ENCODE measurements around the gene ZDHHC18.

ZDHHC18 gene

GRCh38 chr1:26826261-26827105 is at the start of gene ZDHHC18:
Gene ZDHHC18, plus strand, starts transcription at chr1:26826688. Its CDS starts 117 bp downstream, at chr1:26826805.
- peak within 1 kb of the TSS; percentile 84 for H3K27ac ChIP-seq (ENCODE audit: low read depth, low read length)
- peak within 1 kb of the TSS; percentile 91 for H3K4me3 ChIP-seq (ENCODE audit: low read length)
- H3K9ac ChIP-seq (ENCODE audit: low read length), result peak within 1 kb of the TSS; percentile 88
- peaks cover 5% of the 10 kb centered on the region for H3K36me3 ChIP-seq (ENCODE audit: control insufficient read depth, insufficient read depth, low read length)
- H3K27me3 ChIP-seq (ENCODE audit: control insufficient read depth, insufficient read depth, low read length), result no peaks in the 10 kb centered on the region
- H3K4me1 ChIP-seq (ENCODE audit: control insufficient read depth, insufficient read depth, low read length), result peaks cover 4% of the 10 kb centered on the region

GRCh38 chr1:26779098-26779668 is 47.3 kb upstream of the ZDHHC18 start:
- H3K36me3 ChIP-seq (ENCODE audit: control insufficient read depth, insufficient read depth, low read length), result peaks cover 43% of the 10 kb centered on the region
- no peak overlapping the region for H3K4me3 ChIP-seq (ENCODE audit: low read length)
- H3K27ac ChIP-seq (ENCODE audit: low read depth, low read length), result no peak overlapping the region
- H3K4me1 ChIP-seq (ENCODE audit: control insufficient read depth, insufficient read depth, low read length), result peaks cover 13% of the 10 kb centered on the region
- no peak overlapping the region for H3K9ac ChIP-seq (ENCODE audit: low read length)
- H3K27me3 ChIP-seq (ENCODE audit: control insufficient read depth, insufficient read depth, low read length), result no peaks in the 10 kb centered on the region

GRCh38 chr1:26780344-26780957 is 46.0 kb upstream of the ZDHHC18 start:
- Histone ChIP-seq H3K36me3 (ENCODE audit: control insufficient read depth, insufficient read depth, low read length) (peaks cover 30% of the 10 kb centered on the region), H3K4me1 (ENCODE audit: control insufficient read depth, insufficient read depth, low read length) (peaks cover 11% of the 10 kb centered on the region), H3K9ac (ENCODE audit: low read length) (no peak overlapping the region), H3K4me3 (ENCODE audit: low read length) (no peak overlapping the region), H3K27me3 (ENCODE audit: control insufficient read depth, insufficient read depth, low read length) (no peaks in the 10 kb centered on the region), H3K27ac (ENCODE audit: low read depth, low read length) (no peak overlapping the region)

- Histone ChIP-seq H3K9ac (ENCODE audit: low read length) (no peak overlapping the region), H3K4me1 (ENCODE audit: control insufficient read depth, insufficient read depth, low read length) (peaks cover 14% of the 10 kb centered on the region), H3K4me3 (ENCODE audit: low read length) (no peak overlapping the region), H3K27me3 (ENCODE audit: control insufficient read depth, insufficient read depth, low read length) (no peaks in the 10 kb centered on the region), H3K27ac (ENCODE audit: low read depth, low read length) (no peak overlapping the region), H3K36me3 (ENCODE audit: control insufficient read depth, insufficient read depth, low read length) (peaks cover 28% of the 10 kb centered on the region)
These were observed 45.2 kb upstream of the ZDHHC18 start for GRCh38 chr1:26781206-26781825.

GRCh38 chr1:26782521-26783212 is 43.8 kb upstream of the ZDHHC18 start:
- no peaks in the 10 kb centered on the region for H3K27me3 ChIP-seq (ENCODE audit: control insufficient read depth, insufficient read depth, low read length)
- no peak overlapping the region for H3K9ac ChIP-seq (ENCODE audit: low read length)
- no peak overlapping the region for H3K4me3 ChIP-seq (ENCODE audit: low read length)
- H3K36me3 ChIP-seq (ENCODE audit: control insufficient read depth, insufficient read depth, low read length), result peaks cover 25% of the 10 kb centered on the region
- no peak overlapping the region for H3K27ac ChIP-seq (ENCODE audit: low read depth, low read length)
- H3K4me1 ChIP-seq (ENCODE audit: control insufficient read depth, insufficient read depth, low read length), result peaks cover 23% of the 10 kb centered on the region

GRCh38 chr1:26783646-26784022 is 42.9 kb upstream of the ZDHHC18 start:
- Histone ChIP-seq H3K4me3 (ENCODE audit: low read length) (no peak overlapping the region), H3K4me1 (ENCODE audit: control insufficient read depth, insufficient read depth, low read length) (peaks cover 23% of the 10 kb centered on the region), H3K36me3 (ENCODE audit: control insufficient read depth, insufficient read depth, low read length) (peaks cover 19% of the 10 kb centered on the region), H3K9ac (ENCODE audit: low read length) (no peak overlapping the region), H3K27ac (ENCODE audit: low read depth, low read length) (no peak overlapping the region), H3K27me3 (ENCODE audit: control insufficient read depth, insufficient read depth, low read length) (no peaks in the 10 kb centered on the region)

GRCh38 chr1:26784023-26784871 is 42.2 kb upstream of the ZDHHC18 start:
- Histone ChIP-seq H3K36me3 (ENCODE audit: control insufficient read depth, insufficient read depth, low read length) (peaks cover 13% of the 10 kb centered on the region), H3K4me3 (ENCODE audit: low read length) (no peak overlapping the region), H3K27me3 (ENCODE audit: control insufficient read depth, insufficient read depth, low read length) (no peaks in the 10 kb centered on the region), H3K9ac (ENCODE audit: low read length) (no peak overlapping the region), H3K27ac (ENCODE audit: low read depth, low read length) (no peak overlapping the region), H3K4me1 (ENCODE audit: control insufficient read depth, insufficient read depth, low read length) (peaks cover 23% of the 10 kb centered on the region)

- Histone ChIP-seq H3K4me3 (ENCODE audit: low read length) (no peak overlapping the region), H3K36me3 (ENCODE audit: control insufficient read depth, insufficient read depth, low read length) (peaks cover 6% of the 10 kb centered on the region), H3K4me1 (ENCODE audit: control insufficient read depth, insufficient read depth, low read length) (peaks cover 23% of the 10 kb centered on the region), H3K9ac (ENCODE audit: low read length) (no peak overlapping the region), H3K27ac (ENCODE audit: low read depth, low read length) (no peak overlapping the region), H3K27me3 (ENCODE audit: control insufficient read depth, insufficient read depth, low read length) (no peaks in the 10 kb centered on the region)
These were observed 41.6 kb upstream of the ZDHHC18 start for GRCh38 chr1:26784886-26785285.

GRCh38 chr1:26785611-26786436 is 40.7 kb upstream of the ZDHHC18 start:
- Histone ChIP-seq H3K36me3 (ENCODE audit: control insufficient read depth, insufficient read depth, low read length) (no peaks in the 10 kb centered on the region), H3K27ac (ENCODE audit: low read depth, low read length) (peak overlapping the region; percentile 98), H3K4me1 (ENCODE audit: control insufficient read depth, insufficient read depth, low read length) (peaks cover 23% of the 10 kb centered on the region), H3K4me3 (ENCODE audit: low read length) (no peak overlapping the region), H3K27me3 (ENCODE audit: control insufficient read depth, insufficient read depth, low read length) (no peaks in the 10 kb centered on the region), H3K9ac (ENCODE audit: low read length) (no peak overlapping the region)

- Histone ChIP-seq H3K4me3 (ENCODE audit: low read length) (peak overlapping the region; percentile 85), H3K27me3 (ENCODE audit: control insufficient read depth, insufficient read depth, low read length) (no peaks in the 10 kb centered on the region)
These were observed 39.8 kb upstream of the ZDHHC18 start for GRCh38 chr1:26786437-26787380.

More at GRCh38 chr1:26786437-26787380, 39.8 kb upstream of the ZDHHC18 start:
- Histone ChIP-seq H3K27ac (ENCODE audit: low read depth, low read length) (peak overlapping the region; percentile 98), H3K4me1 (ENCODE audit: control insufficient read depth, insufficient read depth, low read length) (peaks cover 20% of the 10 kb centered on the region), H3K36me3 (ENCODE audit: control insufficient read depth, insufficient read depth, low read length) (no peaks in the 10 kb centered on the region), H3K9ac (ENCODE audit: low read length) (peak overlapping the region; percentile 71)
